Neural cell (in vitro differentiated cells): ENCODE data around the gene IMMP2L. TPM values are rescaled to one million over a fixed set of nuclear protein-coding genes. Genes with fewer than 3 reads are reported as not detected.
A peak's percentile ranks its signal among the peaks of the same experiment; 100 is the strongest.

Source experiments
- H2AFZ ChIP-seq: fragments of 200-600, 300-800 bp; sonication (generic), shearing (Covaris generic); 2 replicates; pipeline ENCODE4 v1.6.0; 2014; ENCODE audit warnings: low read depth, mild to moderate bottlenecking, antibody characterized with exemption, low read length, moderate library complexity
- H3F3A ChIP-seq: fragments of 200-600 bp; shearing (Covaris generic); 2 replicates; pipeline ENCODE4 v1.6.1; 2016; ENCODE audit warnings: mild to moderate bottlenecking, moderate library complexity, mixed read lengths, antibody characterized with exemption, low read length; ENCODE audit not compliant: insufficient read depth, poor library complexity, severe bottlenecking
- H3K27ac ChIP-seq: fragments of 200-600, 300-800 bp; sonication (generic), shearing (Covaris generic); 2 replicates; pipeline ENCODE4 v1.5.1; 2014; ENCODE audit warnings: mild to moderate bottlenecking, low read length, moderate library complexity
- H3K27me3 ChIP-seq: fragments of 300-800, 200-600 bp; sonication (generic), shearing (Covaris generic); 2 replicates; pipeline ENCODE4 v1.6.0; 2014; ENCODE audit warnings: mild to moderate bottlenecking, low read depth, low read length, moderate library complexity; ENCODE audit not compliant: insufficient read depth
- H3K36me3 ChIP-seq: fragments of 300-800, 200-600 bp; sonication (generic), shearing (Covaris generic); 2 replicates; pipeline ENCODE4 v1.5.1; 2014; ENCODE audit warnings: mild to moderate bottlenecking, antibody characterized with exemption, low read length, moderate library complexity; ENCODE audit not compliant: insufficient read depth
- H3K4me2 ChIP-seq: fragments of 300-800, 200-600 bp; sonication (generic), shearing (Covaris generic); 2 replicates; pipeline ENCODE4 v1.6.0; 2014; ENCODE audit warnings: mild to moderate bottlenecking, low read length
- H3K4me3 ChIP-seq: fragments of 300-800, 200-600 bp; sonication (generic), shearing (Covaris generic); 2 replicates; pipeline ENCODE4 v1.5.1; 2014; ENCODE audit warnings: mild to moderate bottlenecking, low read length, moderate library complexity
- H3K79me2 ChIP-seq: fragments of 200-600 bp; shearing (Covaris generic); replicated peaks from 2 replicates; pipeline ENCODE4 v1.6.0; 2014; ENCODE audit warnings: mild to moderate bottlenecking, low read length, moderate library complexity; ENCODE audit not compliant: insufficient read depth
- H3K9ac ChIP-seq: fragments of 300-800, 200-600 bp; sonication (generic), shearing (Covaris generic); 2 replicates; pipeline ENCODE4 v1.6.1; 2016; ENCODE audit warnings: mild to moderate bottlenecking, low read length, mixed read lengths
- H3K9me2 ChIP-seq: fragments of 200-600 bp; shearing (Covaris generic); 2 replicates; pipeline ENCODE4 v1.6.1; 2016; ENCODE audit warnings: mild to moderate bottlenecking, low read length, mixed read lengths; ENCODE audit not compliant: insufficient read depth
- H3K9me3 ChIP-seq: fragments of 200-600, 300-800 bp; sonication (generic), shearing (Covaris generic); 2 replicates; pipeline ENCODE4 v1.6.1; 2016; ENCODE audit warnings: mild to moderate bottlenecking, mixed run types, low read length, moderate library complexity, mixed read lengths
- H4K20me1 ChIP-seq: fragments of 200-600 bp; shearing (Covaris generic); 2 replicates; pipeline ENCODE4 v1.6.1; 2016; ENCODE audit warnings: mild to moderate bottlenecking, mixed run types; ENCODE audit not compliant: insufficient read depth
- EP300 ChIP-seq: fragments of 450-650 bp; conservative IDR thresholded peaks from 2 replicates; pipeline ENCODE4 v1.6.1; 2014; ENCODE audit warnings: antibody characterized with exemption, mild to moderate bottlenecking, moderate library complexity; ENCODE audit not compliant: poor library complexity, severe bottlenecking
- EZH2 ChIP-seq: fragments of 200-600, 300-800 bp; shearing (Covaris generic), sonication (generic); IDR thresholded peaks from 2 replicates; pipeline ENCODE4 v1.6.1; 2014; ENCODE audit warnings: antibody characterized with exemption, low read length, borderline replicate concordance, mild to moderate bottlenecking; ENCODE audit not compliant: insufficient read depth, poor library complexity, severe bottlenecking
- MXI1 ChIP-seq: fragments of 450-650 bp; conservative IDR thresholded peaks from 2 replicates; pipeline ENCODE4 v1.6.1; 2014; ENCODE audit warnings: antibody characterized with exemption, mild to moderate bottlenecking; ENCODE audit not compliant: poor library complexity, severe bottlenecking
- POLR2AphosphoS5 ChIP-seq: IDR thresholded peaks from 2 replicates; pipeline ENCODE4 v1.6.1; 2012
- RAD21 ChIP-seq: fragments of 450-650 bp; conservative IDR thresholded peaks from 2 replicates; pipeline ENCODE4 v1.6.1; 2014; ENCODE audit warnings: antibody characterized with exemption, mild to moderate bottlenecking, moderate library complexity
- SMC3 ChIP-seq: fragments of 450-650 bp; conservative IDR thresholded peaks from 2 replicates; pipeline ENCODE4 v1.6.1; 2014; ENCODE audit warnings: antibody characterized with exemption, mild to moderate bottlenecking, moderate library complexity; ENCODE audit not compliant: poor library complexity
- TAF1 ChIP-seq: IDR thresholded peaks from 2 replicates; pipeline ENCODE4 v1.6.1; 2012; ENCODE audit warnings: low read depth
- polyA plus RNA-seq: library from polyadenylated mRNA; depleted of rRNA; stranded (reverse); fragments of >200 nt; gene quantifications from 2 replicates; pipeline ENCODE4 v1.2.3, GENCODE V29; 2014
- TF ChIP-seq, protein P1 (sequence below): fragments of 450-650 bp; IDR thresholded peaks from 2 replicates; pipeline ENCODE4 v1.5.1; 2014; ENCODE audit warnings: antibody characterized with exemption, mild to moderate bottlenecking, moderate library complexity; ENCODE audit not compliant: poor library complexity, severe bottlenecking
- TF ChIP-seq, protein P2 (sequence below): IDR thresholded peaks from 2 replicates; pipeline ENCODE4 v1.6.1; 2012; ENCODE audit warnings: borderline replicate concordance

IMMP2L gene
- polyA plus RNA-seq, 1 donor from 2014 or later = 9.7 TPM

DNA sequence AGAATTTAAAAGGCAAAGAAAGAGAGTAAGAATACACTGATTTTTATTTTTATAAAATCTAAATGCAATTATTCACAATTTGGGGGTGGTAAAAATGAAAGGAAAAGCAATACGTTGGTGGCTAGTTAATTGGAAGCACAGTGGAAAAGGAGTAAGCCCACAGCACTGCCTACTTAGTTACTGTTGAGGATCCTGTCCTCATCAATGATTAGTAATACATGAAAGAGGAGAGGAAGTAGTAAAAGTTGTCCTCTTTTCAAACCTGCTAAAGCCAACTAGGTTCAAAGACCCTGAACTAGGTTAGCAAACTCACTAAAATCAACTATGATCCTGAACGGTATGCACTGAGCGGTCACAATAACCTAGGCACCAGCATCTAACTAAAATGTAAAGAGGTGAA, 524.1 kb downstream of the IMMP2L start:
- Histone ChIP-seq H3K9me3 (no peaks in the 10 kb centered on the region), H3K79me2 (no peaks in the 10 kb centered on the region), H3K9ac (no peak overlapping the region), H3K4me2 (no peak overlapping the region), H2AFZ (no peak overlapping the region), H3K4me3 (no peak overlapping the region), H3K27me3 (no peaks in the 10 kb centered on the region), H3F3A (no peaks in the 10 kb centered on the region), H4K20me1 (no peaks in the 10 kb centered on the region), H3K27ac (no peak overlapping the region), H3K36me3 (no peaks in the 10 kb centered on the region), H3K9me2 (no peaks in the 10 kb centered on the region)
- TF ChIP-seq, protein P1, sequence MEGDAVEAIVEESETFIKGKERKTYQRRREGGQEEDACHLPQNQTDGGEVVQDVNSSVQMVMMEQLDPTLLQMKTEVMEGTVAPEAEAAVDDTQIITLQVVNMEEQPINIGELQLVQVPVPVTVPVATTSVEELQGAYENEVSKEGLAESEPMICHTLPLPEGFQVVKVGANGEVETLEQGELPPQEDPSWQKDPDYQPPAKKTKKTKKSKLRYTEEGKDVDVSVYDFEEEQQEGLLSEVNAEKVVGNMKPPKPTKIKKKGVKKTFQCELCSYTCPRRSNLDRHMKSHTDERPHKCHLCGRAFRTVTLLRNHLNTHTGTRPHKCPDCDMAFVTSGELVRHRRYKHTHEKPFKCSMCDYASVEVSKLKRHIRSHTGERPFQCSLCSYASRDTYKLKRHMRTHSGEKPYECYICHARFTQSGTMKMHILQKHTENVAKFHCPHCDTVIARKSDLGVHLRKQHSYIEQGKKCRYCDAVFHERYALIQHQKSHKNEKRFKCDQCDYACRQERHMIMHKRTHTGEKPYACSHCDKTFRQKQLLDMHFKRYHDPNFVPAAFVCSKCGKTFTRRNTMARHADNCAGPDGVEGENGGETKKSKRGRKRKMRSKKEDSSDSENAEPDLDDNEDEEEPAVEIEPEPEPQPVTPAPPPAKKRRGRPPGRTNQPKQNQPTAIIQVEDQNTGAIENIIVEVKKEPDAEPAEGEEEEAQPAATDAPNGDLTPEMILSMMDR = no peak
- TF ChIP-seq RAD21 (no peak), TAF1 (no peak), EZH2 (no peak), MXI1 (no peak), SMC3 (no peak), EP300 (no peak), POLR2AphosphoS5 (no peak)
- TF ChIP-seq, protein P2, sequence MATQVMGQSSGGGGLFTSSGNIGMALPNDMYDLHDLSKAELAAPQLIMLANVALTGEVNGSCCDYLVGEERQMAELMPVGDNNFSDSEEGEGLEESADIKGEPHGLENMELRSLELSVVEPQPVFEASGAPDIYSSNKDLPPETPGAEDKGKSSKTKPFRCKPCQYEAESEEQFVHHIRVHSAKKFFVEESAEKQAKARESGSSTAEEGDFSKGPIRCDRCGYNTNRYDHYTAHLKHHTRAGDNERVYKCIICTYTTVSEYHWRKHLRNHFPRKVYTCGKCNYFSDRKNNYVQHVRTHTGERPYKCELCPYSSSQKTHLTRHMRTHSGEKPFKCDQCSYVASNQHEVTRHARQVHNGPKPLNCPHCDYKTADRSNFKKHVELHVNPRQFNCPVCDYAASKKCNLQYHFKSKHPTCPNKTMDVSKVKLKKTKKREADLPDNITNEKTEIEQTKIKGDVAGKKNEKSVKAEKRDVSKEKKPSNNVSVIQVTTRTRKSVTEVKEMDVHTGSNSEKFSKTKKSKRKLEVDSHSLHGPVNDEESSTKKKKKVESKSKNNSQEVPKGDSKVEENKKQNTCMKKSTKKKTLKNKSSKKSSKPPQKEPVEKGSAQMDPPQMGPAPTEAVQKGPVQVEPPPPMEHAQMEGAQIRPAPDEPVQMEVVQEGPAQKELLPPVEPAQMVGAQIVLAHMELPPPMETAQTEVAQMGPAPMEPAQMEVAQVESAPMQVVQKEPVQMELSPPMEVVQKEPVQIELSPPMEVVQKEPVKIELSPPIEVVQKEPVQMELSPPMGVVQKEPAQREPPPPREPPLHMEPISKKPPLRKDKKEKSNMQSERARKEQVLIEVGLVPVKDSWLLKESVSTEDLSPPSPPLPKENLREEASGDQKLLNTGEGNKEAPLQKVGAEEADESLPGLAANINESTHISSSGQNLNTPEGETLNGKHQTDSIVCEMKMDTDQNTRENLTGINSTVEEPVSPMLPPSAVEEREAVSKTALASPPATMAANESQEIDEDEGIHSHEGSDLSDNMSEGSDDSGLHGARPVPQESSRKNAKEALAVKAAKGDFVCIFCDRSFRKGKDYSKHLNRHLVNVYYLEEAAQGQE = no peak

DNA sequence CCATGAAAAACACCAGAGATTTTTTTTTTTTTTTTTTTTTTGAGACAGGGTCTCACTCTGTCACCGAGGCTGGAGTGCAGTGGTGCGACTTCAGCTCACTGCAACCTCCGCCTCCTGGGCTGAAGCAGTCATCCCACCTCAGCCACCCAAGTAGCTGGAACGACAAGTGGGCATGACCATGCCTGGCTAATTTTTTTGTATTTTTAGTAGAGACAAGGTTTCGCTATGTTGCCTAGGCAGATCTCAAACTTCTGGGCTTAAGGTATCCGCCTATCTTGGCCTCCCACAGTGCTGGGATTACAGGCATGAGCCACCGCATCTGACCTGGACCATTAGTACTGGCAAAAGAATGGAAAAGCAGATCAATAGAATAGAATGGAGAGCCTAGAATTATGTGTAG, 530.4 kb downstream of the IMMP2L start:
- Histone ChIP-seq H3K79me2 (no peaks in the 10 kb centered on the region), H3K4me2 (no peak overlapping the region), H3K27me3 (no peaks in the 10 kb centered on the region), H3K4me3 (no peak overlapping the region), H3K9me3 (no peaks in the 10 kb centered on the region), H2AFZ (no peak overlapping the region), H3K9me2 (no peaks in the 10 kb centered on the region), H3K9ac (no peak overlapping the region), H3K27ac (no peak overlapping the region), H3K36me3 (no peaks in the 10 kb centered on the region), H3F3A (peaks cover 3% of the 10 kb centered on the region), H4K20me1 (no peaks in the 10 kb centered on the region)
- TF ChIP-seq TAF1 (no peak), EP300 (no peak)

DNA sequence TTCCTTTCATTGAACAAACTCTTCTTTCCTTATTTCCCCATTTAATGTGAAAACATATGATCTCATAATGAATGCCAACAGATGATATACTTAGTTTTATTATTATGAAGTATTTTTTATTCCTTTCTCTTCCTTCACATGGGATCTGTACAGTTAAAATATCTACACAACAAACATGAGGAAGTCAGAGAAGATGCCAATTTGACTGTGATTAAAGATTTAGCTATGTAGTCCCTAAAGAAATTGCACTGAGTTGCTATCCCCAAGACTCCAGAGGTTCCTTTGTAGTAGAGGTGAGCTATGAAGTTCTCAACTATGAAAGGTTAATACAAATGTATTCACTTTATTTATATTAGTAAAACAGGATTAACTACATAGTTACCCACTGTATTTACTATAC, 532.0 kb downstream of the IMMP2L start:
- no peaks in the 10 kb centered on the region for H3K9me3 ChIP-seq

More for the DNA sequence above, 532.0 kb downstream of the IMMP2L start:
- H2AFZ ChIP-seq = no peak overlapping the region
- H3K9ac ChIP-seq = no peak overlapping the region
- TF ChIP-seq POLR2AphosphoS5 (no peak), EP300 (no peak), SMC3 (no peak), EZH2 (no peak), TAF1 (no peak), MXI1 (no peak), RAD21 (no peak)
- TF ChIP-seq, protein P1 = no peak
- TF ChIP-seq, protein P2 = no peak
- no peaks in the 10 kb centered on the region for H3K27me3 ChIP-seq
- H3K36me3 ChIP-seq = no peaks in the 10 kb centered on the region
- H3F3A ChIP-seq = peaks cover 3% of the 10 kb centered on the region
- H3K4me2 ChIP-seq = no peak overlapping the region
- H3K4me3 ChIP-seq = no peak overlapping the region
- no peaks in the 10 kb centered on the region for H4K20me1 ChIP-seq
- H3K79me2 ChIP-seq = no peaks in the 10 kb centered on the region
- H3K27ac ChIP-seq = peak overlapping the region; percentile 45
- no peaks in the 10 kb centered on the region for H3K9me2 ChIP-seq
